ENCODE measurements around the gene IL15.
"Not testable (repeated sequence)": the region's sequence is repeated elsewhere in the genome, so short reads cannot be mapped to it uniquely, and the experiment has no call there.

The IL15 gene

GRCh38 chr4:141692081-141692480 is 55.7 kb downstream of the IL15 start:
- in situ Hi-C loops (cut with MboI; ENCODE audit: low sequenced_read_pairs): no loop called here

GRCh38 chr4:141697116-141697515 is 60.7 kb downstream of the IL15 start:
- in situ Hi-C loops (cut with MboI; ENCODE audit: low sequenced_read_pairs): no loop called here

- in situ Hi-C loops (cut with MboI; ENCODE audit: low sequenced_read_pairs): no loop called here
These were observed 66.2 kb downstream of the IL15 start for GRCh38 chr4:141702472-141703182.

GRCh38 chr4:141703497-141703896 is 67.1 kb downstream of the IL15 start:
- in situ Hi-C loops (cut with MboI; ENCODE audit: low sequenced_read_pairs): no loop called here

- in situ Hi-C loops (cut with MboI; ENCODE audit: low sequenced_read_pairs): no loop called here
These were observed 68.8 kb downstream of the IL15 start for GRCh38 chr4:141705048-141705746.

GRCh38 chr4:141705747-141706377 is 69.5 kb downstream of the IL15 start:
- in situ Hi-C loops (cut with MboI; ENCODE audit: low sequenced_read_pairs): no loop called here

GRCh38 chr4:141706445-141706844 is 70.1 kb downstream of the IL15 start:
- in situ Hi-C loops (cut with MboI; ENCODE audit: low sequenced_read_pairs): no loop called here

GRCh38 chr4:141711211-141711610 is 74.8 kb downstream of the IL15 start:
- in situ Hi-C loops (cut with MboI; ENCODE audit: low sequenced_read_pairs): no loop called here

- in situ Hi-C loops (cut with MboI; ENCODE audit: low sequenced_read_pairs): no loop called here
These were observed 76.8 kb downstream of the IL15 start for GRCh38 chr4:141713185-141713584.

GRCh38 chr4:141713771-141714445 is 77.5 kb downstream of the IL15 start:
- in situ Hi-C loops (cut with MboI; ENCODE audit: low sequenced_read_pairs): no loop called here

GRCh38 chr4:141719585-141719984 is 83.2 kb downstream of the IL15 start:
- in situ Hi-C loops (cut with MboI; ENCODE audit: low sequenced_read_pairs): no loop called here

GRCh38 chr4:141721174-141721573 is 84.8 kb downstream of the IL15 start:
- in situ Hi-C loops (cut with MboI; ENCODE audit: low sequenced_read_pairs): no loop called here

GRCh38 chr4:141724646-141725045 is 88.3 kb downstream of the IL15 start:
- in situ Hi-C loops (cut with MboI; ENCODE audit: low sequenced_read_pairs): no loop called here

GRCh38 chr4:141727420-141727819 is 91.0 kb downstream of the IL15 start:
- in situ Hi-C loops (cut with MboI; ENCODE audit: low sequenced_read_pairs): no loop called here

- in situ Hi-C loops (cut with MboI; ENCODE audit: low sequenced_read_pairs): no loop called here
These were observed 94.4 kb downstream of the IL15 start for GRCh38 chr4:141730805-141731204.

GRCh38 chr4:141731481-141731880 is 95.1 kb downstream of the IL15 start:
- in situ Hi-C loops (cut with MboI; ENCODE audit: low sequenced_read_pairs): no loop called here

GRCh38 chr4:141739636-141740035 is 103.3 kb downstream of the IL15 start:
- in situ Hi-C loops (cut with MboI; ENCODE audit: low sequenced_read_pairs): no loop called here

GRCh38 chr4:141746026-141746425 is 109.6 kb downstream of the IL15 start:
- in situ Hi-C loops (cut with MboI; ENCODE audit: low sequenced_read_pairs): no loop called here

GRCh38 chr4:141751806-141752205 is 115.4 kb downstream of the IL15 start:
- in situ Hi-C loops (cut with MboI; ENCODE audit: low sequenced_read_pairs): not testable (repeated sequence)

- in situ Hi-C loops (cut with MboI; ENCODE audit: low sequenced_read_pairs): no loop called here
These were observed 120.9 kb downstream of the IL15 start for GRCh38 chr4:141757287-141757686.

GRCh38 chr4:141759796-141760425 is 123.5 kb downstream of the IL15 start:
- in situ Hi-C loops (cut with MboI; ENCODE audit: low sequenced_read_pairs): no loop called here
